WTC11 (cell line): ENCODE data around the gene BORCS8. TPM values are rescaled to one million over a fixed set of nuclear protein-coding genes. Genes with fewer than 3 reads are reported as not detected.

Source experiments
- ATAC-seq: fragments of 200-7000 bp; cut with Tn5 transposase; 2 replicates; pipeline ENCODE4 v1.10.0; 2021; ENCODE audit warnings: mild to moderate bottlenecking, moderate library complexity
- CTCF ChIA-PET: fragments of 300-600 bp; sonication (Branson Sonifier 250); formaldehyde crosslinking; loops from one replicate; lab custom pipeline; 2021; ENCODE audit warnings: antibody characterized with exemption; lab: Charles Lee
- POLR2A ChIA-PET: fragments of 350-600 bp; sonication (Branson Sonifier 250); formaldehyde crosslinking; loops from one replicate; lab custom pipeline; 2021; ENCODE audit warnings: antibody characterized with exemption; lab: Charles Lee
- DNase-seq: peaks from one replicate; pipeline ENCODE4 v3.0.0; 2021; ENCODE audit warnings: low spot score
- H3K27ac Mint-ChIP-seq: 2 replicates; pipeline ENCODE4 v1.8.0; 2021; ENCODE audit warnings: mixed read lengths
- H3K27me3 Mint-ChIP-seq: 2 replicates; pipeline ENCODE4 v1.8.0; 2021; ENCODE audit warnings: low read depth, mild to moderate bottlenecking, moderate library complexity, mixed read lengths
- H3K36me3 Mint-ChIP-seq: 2 replicates; pipeline ENCODE4 v1.8.0; 2021; ENCODE audit warnings: mixed read lengths
- H3K4me1 Mint-ChIP-seq: 2 replicates; pipeline ENCODE4 v1.8.0; 2022; ENCODE audit warnings: mixed read lengths
- H3K4me3 Mint-ChIP-seq: 2 replicates; pipeline ENCODE4 v1.8.0; 2021; ENCODE audit warnings: mild to moderate bottlenecking, moderate library complexity, mixed read lengths
- H3K9me3 Mint-ChIP-seq: 2 replicates; pipeline ENCODE4 v1.8.0; 2021; ENCODE audit warnings: mixed read lengths
- CBFB ChIP-seq: sonication (generic); formaldehyde crosslinking; IDR thresholded peaks from 2 replicates; pipeline ENCODE4 v1.8.1; 2022; ENCODE audit warnings: mild to moderate bottlenecking, low read depth, missing genetic modification reagents
- CREM ChIP-seq: sonication (generic); formaldehyde crosslinking; IDR thresholded peaks from 2 replicates; pipeline ENCODE4 v1.8.1; 2022; ENCODE audit warnings: mild to moderate bottlenecking, missing genetic modification reagents, moderate library complexity
- E2F1 ChIP-seq: sonication (generic); formaldehyde crosslinking; IDR thresholded peaks from 2 replicates; pipeline ENCODE4 v1.8.0; 2022; ENCODE audit warnings: mild to moderate bottlenecking, missing genetic modification reagents
- ELF4 ChIP-seq: sonication (generic); formaldehyde crosslinking; IDR thresholded peaks from 2 replicates; pipeline ENCODE4 v1.8.1; 2022; ENCODE audit warnings: low read depth, mild to moderate bottlenecking, moderate library complexity, missing genetic modification reagents
- FOXP1 ChIP-seq: sonication (generic); formaldehyde crosslinking; IDR thresholded peaks from 2 replicates; pipeline ENCODE4 v1.8.0; 2022; ENCODE audit warnings: missing genetic modification reagents, mild to moderate bottlenecking, moderate library complexity, borderline replicate concordance
- GRHL2 ChIP-seq: fragments of 250-450 bp; sonication (Bioruptor Pico); IDR thresholded peaks from 2 replicates; pipeline ENCODE4 v1.8.0; 2022; ENCODE audit warnings: mild to moderate bottlenecking, moderate library complexity; ENCODE audit not compliant: insufficient replicate concordance, severe bottlenecking
- HMGXB4 ChIP-seq: sonication (generic); formaldehyde crosslinking; IDR thresholded peaks from 2 replicates; pipeline ENCODE4 v1.8.1; 2023; ENCODE audit warnings: mild to moderate bottlenecking, moderate library complexity, missing genetic modification reagents
- JAZF1 ChIP-seq: fragments of 250-450 bp; sonication (Bioruptor Pico); IDR thresholded peaks from 2 replicates; pipeline ENCODE4 v1.9.0; 2021; ENCODE audit warnings: moderate library complexity, mild to moderate bottlenecking, inconsistent platforms
- KAT7 ChIP-seq: sonication (generic); formaldehyde crosslinking; IDR thresholded peaks from 2 replicates; pipeline ENCODE4 v1.8.1; 2023; ENCODE audit warnings: missing genetic modification reagents, mild to moderate bottlenecking, borderline replicate concordance
- MAX ChIP-seq: sonication (generic); formaldehyde crosslinking; IDR thresholded peaks from 2 replicates; pipeline ENCODE4 v1.8.0; 2022; ENCODE audit warnings: mild to moderate bottlenecking, missing genetic modification reagents
- MYBL2 ChIP-seq: sonication (generic); formaldehyde crosslinking; IDR thresholded peaks from 2 replicates; pipeline ENCODE4 v1.8.1; 2023; ENCODE audit warnings: mild to moderate bottlenecking, moderate library complexity, missing genetic modification reagents
- NR1H2 ChIP-seq: sonication (generic); formaldehyde crosslinking; IDR thresholded peaks from 2 replicates; pipeline ENCODE4 v1.9.0; 2021; ENCODE audit warnings: mild to moderate bottlenecking, moderate library complexity, missing genetic modification reagents
- NR3C1 ChIP-seq: sonication (generic); formaldehyde crosslinking; conservative IDR thresholded peaks from 2 replicates; pipeline ENCODE4 v1.8.1; 2023; ENCODE audit warnings: low read depth, mild to moderate bottlenecking, missing genetic modification reagents
- PRRX2 ChIP-seq: fragments of 250-450 bp; sonication (Bioruptor Pico); IDR thresholded peaks from 2 replicates; pipeline ENCODE4 v1.8.0; 2021; ENCODE audit warnings: mild to moderate bottlenecking
- RORB ChIP-seq: fragments of 250-450 bp; sonication (Bioruptor Pico); IDR thresholded peaks from 2 replicates; pipeline ENCODE4 v1.9.0; 2021; ENCODE audit warnings: mild to moderate bottlenecking
- SMAD3 ChIP-seq: sonication (generic); formaldehyde crosslinking; IDR thresholded peaks from 2 replicates; pipeline ENCODE4 v1.8.0; 2022; ENCODE audit warnings: missing genetic modification reagents, mild to moderate bottlenecking, borderline replicate concordance
- TEAD1 ChIP-seq: sonication (generic); formaldehyde crosslinking; IDR thresholded peaks from 2 replicates; pipeline ENCODE4 v1.8.0; 2022; ENCODE audit warnings: mild to moderate bottlenecking, missing genetic modification reagents
- ZBTB43 ChIP-seq: sonication (generic); formaldehyde crosslinking; IDR thresholded peaks from 2 replicates; pipeline ENCODE4 v1.8.1; 2023; ENCODE audit warnings: mild to moderate bottlenecking, missing genetic modification reagents
- ZMAT4 ChIP-seq: fragments of 250-450 bp; sonication (Bioruptor Pico); IDR thresholded peaks from 2 replicates; pipeline ENCODE4 v1.9.0; 2021; ENCODE audit warnings: mild to moderate bottlenecking
- ZNF219 ChIP-seq: sonication (generic); formaldehyde crosslinking; IDR thresholded peaks from 2 replicates; pipeline ENCODE4 v1.8.0; 2023; ENCODE audit warnings: missing genetic modification reagents, mild to moderate bottlenecking, borderline replicate concordance
- ZNF317 ChIP-seq: sonication (generic); formaldehyde crosslinking; IDR thresholded peaks from 2 replicates; pipeline ENCODE4 v1.8.1; 2023; ENCODE audit warnings: low read depth, mild to moderate bottlenecking, moderate library complexity, missing genetic modification reagents, borderline replicate concordance
- ZNF416 ChIP-seq: fragments of 250-450 bp; sonication (Bioruptor Pico); IDR thresholded peaks from 2 replicates; pipeline ENCODE4 v1.9.0; 2021; ENCODE audit warnings: mild to moderate bottlenecking, inconsistent platforms
- total RNA-seq: library from RNA; stranded (reverse); gene quantifications from 3 replicates; pipeline ENCODE4 v1.2.3, GENCODE V29; 2021

The BORCS8 gene
- total RNA-seq, 1 experiment from 2014 or later: 20.9 TPM

DNA sequence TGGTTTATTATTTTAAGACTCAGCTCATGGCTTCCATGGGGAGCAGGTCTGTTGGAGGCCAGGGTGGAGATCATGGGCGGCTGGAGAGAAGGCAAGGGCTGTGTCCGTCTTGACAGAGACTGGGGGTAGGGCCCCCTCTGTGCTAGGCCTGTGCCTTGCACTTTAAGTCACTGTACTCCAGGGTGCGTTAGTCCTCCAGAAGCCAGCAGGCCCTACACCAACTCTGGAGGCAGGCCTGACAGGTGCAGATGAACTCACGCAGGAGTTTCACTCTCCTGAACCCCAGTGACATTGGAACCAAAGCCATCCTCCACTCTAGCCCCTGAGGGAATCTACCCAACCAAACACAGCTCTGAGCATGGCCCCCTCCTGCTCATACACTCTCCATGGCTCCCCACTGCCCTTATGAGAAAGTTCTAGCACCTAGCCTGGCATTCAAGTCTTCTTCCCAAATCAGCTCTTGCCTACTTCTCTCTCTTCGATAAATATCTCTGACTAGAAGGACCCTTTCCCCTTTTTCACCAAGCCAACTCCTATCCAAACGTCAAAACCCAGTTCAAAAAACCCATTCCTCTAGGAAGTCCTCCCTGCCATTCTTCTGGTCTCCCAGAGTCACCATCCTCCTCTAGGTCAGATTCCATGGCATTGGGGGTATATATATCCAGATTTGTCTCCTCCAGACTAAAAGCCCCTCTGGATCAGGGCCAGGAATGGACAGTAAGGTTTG, 37.0 kb downstream of the BORCS8 start:
- no peaks in the 10 kb centered on the region for H3K36me3 Mint-ChIP-seq
- TF ChIP-seq ZNF317 (CRISPR knock-in tag) (0 out of 2 replicates have a peak, but pooled peaks have one; percentile 36), PRRX2 (CRISPR knock-in tag) (no peak), HMGXB4 (no peak)
- ATAC-seq: peak; percentile 50
- ChIA-PET CTCF (interaction anchor here (2.7 kb wide), 1 partner anchor 9 kb away, joined by 22 read pairs; no protein-coding TSS in a partner anchor), POLR2A (interaction anchor here (1.9 kb wide), 1 partner anchor 15 kb away, joined by 8 read pairs; the partner anchor contains the start of gene MEF2B)
- peaks cover 5% of the 10 kb centered on the region; the same call in 1 of the 2 replicates for H3K4me1 Mint-ChIP-seq
- H3K4me3 Mint-ChIP-seq: no peak overlapping the region
- no peak overlapping the region; the same call in 1 of the 2 replicates for H3K27ac Mint-ChIP-seq
- no peaks in the 10 kb centered on the region for H3K9me3 Mint-ChIP-seq
- peaks cover 32% of the 10 kb centered on the region for H3K27me3 Mint-ChIP-seq
- DNase-seq: no peak

DNA sequence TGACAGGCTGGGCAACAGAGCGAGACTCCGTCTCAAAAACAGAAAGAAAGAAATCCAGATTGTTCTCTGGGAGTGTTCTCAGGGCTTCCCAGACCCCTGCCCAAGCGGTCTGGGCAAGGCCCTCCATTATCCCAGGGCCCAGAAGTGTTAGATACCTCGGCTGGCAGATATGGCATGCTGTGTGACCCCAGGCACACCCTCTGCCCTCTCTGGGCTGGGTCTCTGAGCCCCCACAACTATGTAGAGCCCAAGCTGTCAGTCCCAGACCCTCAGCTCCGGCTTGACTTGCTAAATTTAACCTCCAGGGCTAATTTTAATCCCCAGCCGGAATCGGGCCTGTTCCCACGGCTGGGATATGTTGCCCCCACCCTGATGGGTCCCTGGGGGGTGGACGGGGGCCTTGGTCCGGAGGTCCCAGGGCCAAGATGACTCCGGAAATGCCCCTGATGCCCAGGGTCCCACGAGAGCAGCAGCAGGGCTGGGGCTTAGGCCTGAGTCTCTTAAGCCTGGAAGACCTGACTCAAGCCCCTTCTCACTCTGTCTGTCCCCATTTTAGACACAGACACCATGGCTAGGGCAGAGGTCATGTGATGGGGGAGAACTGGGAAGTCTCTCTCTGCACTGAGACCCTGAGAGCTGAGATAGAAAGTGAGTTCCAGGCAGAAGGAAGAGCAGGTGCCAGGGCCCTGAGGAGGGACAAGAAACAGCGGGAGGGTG, 39.1 kb downstream of the BORCS8 start:
- Mint-ChIP-seq H3K36me3 (no peaks in the 10 kb centered on the region), H3K27me3 (peaks cover 30% of the 10 kb centered on the region), H3K9me3 (no peaks in the 10 kb centered on the region), H3K27ac (no peak overlapping the region), H3K4me3 (no peak overlapping the region), H3K4me1 (peaks cover 5% of the 10 kb centered on the region; the same call in 1 of the 2 replicates)
- POLR2A ChIA-PET: interaction anchor here (1.3 kb wide), 1 partner anchor 17 kb away, joined by 4 read pairs; the partner anchor contains the start of gene MEF2B
- no peak for DNase-seq
- TF ChIP-seq GRHL2 (CRISPR knock-in tag) (no peak), ZBTB43 (CRISPR knock-in tag) (no peak), NR3C1 (CRISPR knock-in tag) (no peak), ELF4 (CRISPR knock-in tag) (no peak), ZNF219 (no peak), ZNF317 (CRISPR knock-in tag) (no peak), JAZF1 (CRISPR knock-in tag) (no peak), SMAD3 (no peak), FOXP1 (CRISPR knock-in tag) (no peak), E2F1 (CRISPR knock-in tag) (no peak), MAX (CRISPR knock-in tag) (no peak), KAT7 (no peak), TEAD1 (CRISPR knock-in tag) (no peak), RORB (CRISPR knock-in tag) (no peak), MYBL2 (no peak), CREM (no peak), ZNF416 (CRISPR knock-in tag) (no peak), ZMAT4 (CRISPR knock-in tag) (no peak), CBFB (CRISPR knock-in tag) (no peak), NR1H2 (CRISPR knock-in tag) (no peak)
- CTCF ChIA-PET: no interaction called here
- no peak for ATAC-seq
